Lower leg skin (tissue), 3 donors: Measurements from ENCODE around the gene GABRD.

Experiments
- POLR2A ChIP-seq, 2 donors: fragments of 450-650 bp; IDR thresholded peaks; one replicate each; pipeline ENCODE4 v1.6.1; 2016 to 2017; ENCODE audit warnings: antibody characterized with exemption in 2 of 2, mild to moderate bottlenecking in 1 of 2, moderate library complexity in 1 of 2
- TF ChIP-seq, protein P1 (sequence below), 3 donors: fragments of 450-650 bp; IDR thresholded peaks; one replicate each; pipeline ENCODE4 v1.5.1; 2016; ENCODE audit warnings: antibody characterized with exemption in 3 of 3, mild to moderate bottlenecking in 3 of 3, moderate library complexity in 2 of 3

DNA sequence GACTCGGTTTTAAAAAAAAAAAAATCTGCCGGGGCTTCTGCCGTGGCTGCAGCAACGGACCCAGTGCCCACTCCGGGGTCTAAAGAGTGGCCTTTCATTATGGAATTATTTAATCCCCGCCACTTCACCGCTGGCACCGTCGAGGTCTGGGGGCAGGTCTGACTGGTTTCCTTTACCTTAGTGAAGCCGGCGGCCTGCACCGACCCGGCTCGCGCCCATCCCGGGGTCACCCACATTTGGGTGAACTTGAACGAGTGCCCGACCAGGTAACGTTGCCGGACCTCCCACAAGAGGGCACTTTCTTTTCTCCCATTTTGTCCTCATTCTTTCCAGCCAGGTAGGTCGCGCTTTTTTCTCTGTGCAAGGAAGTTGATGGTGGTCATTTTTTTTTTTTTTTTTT lies 35.4 kb downstream of the GABRD start:
- TF ChIP-seq, protein P1, sequence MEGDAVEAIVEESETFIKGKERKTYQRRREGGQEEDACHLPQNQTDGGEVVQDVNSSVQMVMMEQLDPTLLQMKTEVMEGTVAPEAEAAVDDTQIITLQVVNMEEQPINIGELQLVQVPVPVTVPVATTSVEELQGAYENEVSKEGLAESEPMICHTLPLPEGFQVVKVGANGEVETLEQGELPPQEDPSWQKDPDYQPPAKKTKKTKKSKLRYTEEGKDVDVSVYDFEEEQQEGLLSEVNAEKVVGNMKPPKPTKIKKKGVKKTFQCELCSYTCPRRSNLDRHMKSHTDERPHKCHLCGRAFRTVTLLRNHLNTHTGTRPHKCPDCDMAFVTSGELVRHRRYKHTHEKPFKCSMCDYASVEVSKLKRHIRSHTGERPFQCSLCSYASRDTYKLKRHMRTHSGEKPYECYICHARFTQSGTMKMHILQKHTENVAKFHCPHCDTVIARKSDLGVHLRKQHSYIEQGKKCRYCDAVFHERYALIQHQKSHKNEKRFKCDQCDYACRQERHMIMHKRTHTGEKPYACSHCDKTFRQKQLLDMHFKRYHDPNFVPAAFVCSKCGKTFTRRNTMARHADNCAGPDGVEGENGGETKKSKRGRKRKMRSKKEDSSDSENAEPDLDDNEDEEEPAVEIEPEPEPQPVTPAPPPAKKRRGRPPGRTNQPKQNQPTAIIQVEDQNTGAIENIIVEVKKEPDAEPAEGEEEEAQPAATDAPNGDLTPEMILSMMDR (IDR thresholded peaks at IDR 0.05): no peak
- no peak for TF ChIP-seq POLR2A (IDR thresholded peaks at IDR 0.05)
